GM21825 (cell line): Measurements from ENCODE around the gene DDX27.
A peak's percentile ranks its signal among the peaks of the same experiment; 100 is the strongest.

Source experiments
- ATAC-seq: cut with Tn5 transposase; IDR thresholded peaks from one replicate; pipeline ENCODE4 v1.9.1; 2021; ENCODE audit warnings: mild to moderate bottlenecking, moderate library complexity; ENCODE audit not compliant: unreplicated experiment

Gene DDX27

DNA sequence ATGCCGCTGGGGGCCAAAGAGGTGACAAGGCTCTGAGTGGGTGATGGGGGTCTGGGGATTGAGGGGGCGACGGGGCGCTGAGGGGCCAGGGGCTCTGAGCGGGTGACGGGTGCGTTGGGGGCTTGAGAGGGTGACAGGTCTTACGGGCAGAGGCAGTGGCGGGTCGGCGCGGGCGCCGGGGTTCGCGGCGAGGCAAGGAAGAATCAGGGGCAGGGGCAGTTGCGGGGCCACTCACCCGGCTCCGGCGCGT lies 58.5 kb downstream of the DDX27 start:
- no peak for ATAC-seq

DNA sequence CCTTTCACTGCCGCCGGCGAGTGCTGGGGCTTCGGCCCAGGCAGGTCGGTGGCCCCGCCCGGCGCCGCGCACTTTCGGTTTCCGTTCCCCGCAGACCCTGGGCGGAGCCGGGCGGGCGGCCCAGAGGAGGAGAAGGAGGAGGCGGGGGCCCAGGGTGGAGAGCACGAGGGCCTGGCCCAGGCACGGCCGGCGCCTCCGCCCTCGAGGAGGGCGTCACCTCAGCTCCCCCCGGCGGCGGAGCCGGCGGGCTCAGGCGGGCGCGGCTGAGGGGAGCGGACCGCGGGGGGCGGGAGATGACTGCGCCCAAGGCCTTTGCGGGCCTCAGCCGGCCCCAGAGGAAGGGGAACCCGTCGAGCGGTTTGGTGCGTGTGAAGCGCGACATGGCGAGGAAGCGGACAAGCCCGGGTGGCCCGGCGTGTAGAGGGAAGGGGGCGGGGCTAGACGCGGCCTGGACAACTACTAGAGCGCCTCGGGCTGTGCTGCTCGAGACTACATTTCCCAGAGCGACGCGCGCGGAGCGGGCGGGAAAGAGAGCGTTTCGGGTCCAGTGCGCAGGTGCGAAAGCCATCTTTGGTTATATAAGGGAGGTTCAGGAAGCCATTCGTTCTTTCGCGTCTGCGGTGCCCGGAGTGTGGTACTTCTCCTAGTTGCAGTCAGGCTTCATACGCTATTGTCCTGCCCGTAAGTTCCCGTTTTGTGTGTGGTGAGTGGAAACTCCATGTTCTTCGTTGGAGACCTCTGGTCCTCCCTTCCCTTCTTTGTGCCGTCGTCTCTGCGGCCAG lies 59.0 kb downstream of the DDX27 start, which contains the start of gene ZNFX1:
TSS of gene ZNFX1 (minus strand) at position 22 of the 782 bp plus-strand sequence. CDS start 2,218 bp downstream, outside the sequence.
- peak; percentile 82 for ATAC-seq

DNA sequence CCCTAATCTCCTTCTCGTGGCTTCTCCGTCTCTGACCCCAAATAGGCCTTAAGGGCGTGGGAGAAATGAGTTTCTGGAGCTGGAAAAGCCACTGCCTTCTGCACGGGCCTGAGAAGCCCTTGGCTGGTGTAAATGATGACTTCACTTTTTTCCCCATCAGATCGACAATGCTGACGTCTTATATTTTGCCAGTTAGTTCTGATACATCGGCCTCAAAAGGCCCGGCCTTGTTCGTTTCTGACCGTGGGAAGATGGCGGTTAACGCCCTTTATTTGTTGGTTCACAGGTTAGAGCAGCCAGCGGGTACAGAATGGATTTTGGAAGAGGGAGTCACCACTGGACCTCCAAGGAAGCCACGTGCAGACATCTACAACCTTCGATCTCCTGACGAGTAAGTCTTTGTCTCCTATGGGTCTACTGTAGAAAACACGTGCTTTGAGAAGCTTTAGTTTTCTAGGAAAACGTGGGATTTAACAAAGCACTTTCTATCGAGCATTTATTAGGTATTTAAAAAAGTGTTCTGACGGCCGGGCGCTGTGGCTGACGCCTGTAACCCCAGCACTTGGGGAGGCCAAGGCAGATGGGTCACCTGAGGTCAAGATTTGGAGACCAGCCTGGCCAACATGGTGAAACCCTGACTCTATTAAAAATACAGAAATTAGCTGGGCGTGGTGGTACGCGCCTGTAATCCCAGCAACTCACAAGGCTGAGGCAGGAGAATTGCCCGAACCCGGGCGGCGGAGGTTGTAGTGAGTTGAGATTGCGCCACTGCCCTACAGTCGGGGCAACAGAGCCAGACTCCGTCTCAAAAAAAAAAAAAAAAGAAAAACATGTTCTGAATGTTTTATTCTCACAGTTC lies 59.8 kb downstream of the DDX27 start:
- no peak for ATAC-seq

DNA sequence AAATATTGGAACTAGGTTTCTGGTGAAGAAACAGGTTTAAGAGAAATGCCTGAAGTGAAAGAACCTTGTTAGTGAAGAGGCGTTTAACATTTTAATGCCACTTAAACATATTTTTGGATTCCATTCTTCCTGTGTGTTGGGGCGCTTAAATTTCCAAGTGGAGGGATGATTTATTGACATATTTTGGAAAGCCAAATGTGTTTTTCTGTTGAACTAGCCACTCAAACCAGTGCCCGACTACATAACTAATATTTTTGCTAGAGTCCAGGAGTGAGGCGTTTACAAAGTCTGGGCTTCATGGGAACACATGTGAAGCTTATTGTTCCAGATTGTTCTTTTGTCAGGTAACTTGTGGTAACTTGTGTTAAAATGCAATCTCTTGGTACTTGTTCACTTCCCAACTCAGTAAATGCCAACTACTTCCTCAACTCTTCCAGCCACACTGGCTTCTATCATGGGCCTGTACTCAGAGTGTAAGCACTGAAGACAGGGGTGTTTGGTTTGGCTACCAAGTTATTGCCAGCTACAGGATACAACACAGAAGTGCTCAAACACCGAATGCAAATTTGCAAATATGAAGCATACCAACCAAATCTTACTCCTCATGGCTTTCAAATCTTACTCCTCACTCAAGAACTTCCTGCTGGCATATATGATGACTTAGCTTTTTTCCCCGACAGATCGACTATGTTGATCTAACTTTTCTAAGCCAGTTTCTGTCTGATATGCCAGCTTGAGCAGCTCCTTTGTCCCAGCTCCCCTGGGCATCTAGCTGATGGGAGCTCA lies 60.7 kb downstream of the DDX27 start:
- no peak for ATAC-seq

DNA sequence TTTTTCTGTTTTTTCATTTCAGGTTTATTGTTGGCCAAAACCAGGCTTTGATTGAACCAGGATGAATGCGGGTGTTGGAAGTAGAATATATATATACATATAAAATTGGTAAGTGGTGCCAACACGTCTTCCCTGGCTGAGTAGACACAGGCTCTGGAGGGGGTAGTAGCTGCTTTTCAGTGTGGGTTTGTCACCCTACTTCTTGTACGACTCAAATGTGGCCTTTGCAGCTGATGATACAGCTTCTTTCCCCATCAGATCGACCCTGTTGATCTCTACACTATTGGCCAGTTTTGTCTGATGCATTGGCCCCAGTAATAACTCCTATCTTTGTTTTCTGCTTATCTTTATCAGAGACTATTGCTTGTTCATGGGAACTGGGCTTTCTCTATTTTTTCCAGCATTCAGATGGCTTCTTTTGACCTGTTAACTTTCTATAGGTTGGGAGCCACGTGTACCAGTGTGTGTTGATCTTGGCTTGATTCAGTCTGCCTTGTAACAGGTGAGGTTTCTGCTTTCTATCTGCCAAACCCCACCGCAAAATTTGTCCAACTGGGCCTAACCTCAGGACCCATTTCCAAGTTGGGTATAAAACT lies 61.3 kb downstream of the DDX27 start:
- ATAC-seq: no peak

DNA sequence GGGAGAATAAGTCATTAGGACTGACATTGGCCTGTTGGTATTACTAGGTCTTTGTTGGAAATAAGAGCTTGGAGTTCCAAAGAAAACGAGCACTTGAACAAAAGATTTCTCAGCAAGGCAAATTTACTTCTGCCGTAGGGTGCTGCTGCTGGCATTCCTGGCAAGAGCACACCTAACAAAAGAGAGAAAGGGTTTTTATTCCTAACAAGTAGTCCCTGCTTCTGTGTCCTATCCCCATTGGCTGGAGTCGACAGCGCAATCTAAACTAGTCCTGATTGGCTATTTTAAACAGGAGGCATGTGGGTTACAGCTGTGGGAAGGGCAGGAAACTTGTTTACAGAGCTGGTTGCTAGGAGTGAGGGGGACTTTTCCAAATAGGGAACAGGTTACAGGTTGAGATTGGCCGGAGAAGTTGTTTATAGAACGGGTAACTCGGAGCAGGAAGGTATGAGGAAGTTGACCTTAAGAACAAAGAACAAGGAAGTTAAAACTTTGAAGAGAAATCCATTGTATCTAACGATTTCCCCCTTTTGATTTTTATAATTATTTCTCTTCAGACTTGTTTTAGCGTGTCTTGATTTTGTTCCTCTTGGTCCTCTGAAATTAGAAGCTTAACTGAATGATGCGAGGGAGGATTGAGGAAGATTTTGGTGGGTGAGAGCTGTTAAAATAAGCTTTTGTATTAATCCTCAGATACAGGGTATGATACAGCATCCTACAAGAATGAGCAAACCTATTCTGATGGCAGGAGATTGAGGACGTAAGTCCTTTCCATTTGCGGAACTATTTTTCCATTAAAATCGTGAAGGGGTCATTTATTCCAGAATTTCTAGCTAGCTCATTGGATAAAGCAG lies 62.1 kb downstream of the DDX27 start:
- ATAC-seq: no peak

DNA sequence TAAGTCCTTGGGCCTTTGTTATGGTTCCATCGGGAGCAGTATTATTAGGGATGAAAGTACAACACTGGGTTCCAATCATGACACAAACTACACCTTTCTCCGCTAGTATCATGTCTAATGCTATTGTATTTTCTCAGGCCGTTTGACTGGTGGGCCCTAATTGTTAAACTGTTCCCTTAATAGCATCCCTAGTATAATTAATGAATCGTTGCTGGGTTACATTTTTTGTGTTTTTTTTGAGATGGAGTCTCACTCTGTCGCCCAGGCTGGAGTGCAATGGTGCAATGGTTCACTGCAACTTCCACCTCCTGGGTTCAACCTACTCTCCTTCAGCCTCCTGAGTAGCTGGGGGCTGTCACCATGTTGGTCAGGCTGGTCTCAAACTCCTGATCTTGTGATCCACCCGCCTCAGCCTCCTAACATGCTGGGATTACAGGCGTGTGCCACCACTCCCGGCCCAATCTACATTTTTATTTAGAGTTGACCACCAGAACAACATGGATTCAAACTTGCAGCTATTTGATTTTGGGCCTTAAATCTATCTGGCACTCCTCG lies 62.8 kb downstream of the DDX27 start:
- no peak for ATAC-seq

DNA sequence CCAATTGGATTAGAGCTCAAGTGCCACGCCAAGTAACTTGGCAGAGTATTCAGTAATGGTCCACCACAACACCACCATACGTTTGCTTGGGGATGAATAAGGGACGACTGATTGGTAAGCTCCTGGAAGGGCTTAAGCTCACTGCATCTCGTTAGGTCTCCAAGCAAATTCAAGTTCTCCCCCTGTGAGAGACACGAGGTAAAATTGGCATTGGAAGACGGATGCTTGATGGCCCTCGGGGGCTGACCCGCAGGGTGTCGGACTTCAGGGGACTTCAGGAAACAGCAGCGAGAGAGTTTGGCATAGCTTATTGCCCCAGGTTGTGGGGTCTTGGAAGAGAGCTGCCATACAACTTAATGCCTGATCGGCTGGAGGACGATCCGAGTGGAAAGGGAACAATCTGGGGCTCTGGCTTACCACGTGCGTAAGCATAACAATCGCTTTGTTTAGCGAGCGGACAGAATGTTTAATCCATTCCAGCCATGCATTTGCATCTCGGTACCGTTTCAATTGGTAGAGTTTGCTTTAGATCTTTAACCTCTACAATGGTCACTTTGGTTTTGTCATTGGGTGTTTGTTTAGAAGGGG lies 63.5 kb downstream of the DDX27 start:
- no peak for ATAC-seq

DNA sequence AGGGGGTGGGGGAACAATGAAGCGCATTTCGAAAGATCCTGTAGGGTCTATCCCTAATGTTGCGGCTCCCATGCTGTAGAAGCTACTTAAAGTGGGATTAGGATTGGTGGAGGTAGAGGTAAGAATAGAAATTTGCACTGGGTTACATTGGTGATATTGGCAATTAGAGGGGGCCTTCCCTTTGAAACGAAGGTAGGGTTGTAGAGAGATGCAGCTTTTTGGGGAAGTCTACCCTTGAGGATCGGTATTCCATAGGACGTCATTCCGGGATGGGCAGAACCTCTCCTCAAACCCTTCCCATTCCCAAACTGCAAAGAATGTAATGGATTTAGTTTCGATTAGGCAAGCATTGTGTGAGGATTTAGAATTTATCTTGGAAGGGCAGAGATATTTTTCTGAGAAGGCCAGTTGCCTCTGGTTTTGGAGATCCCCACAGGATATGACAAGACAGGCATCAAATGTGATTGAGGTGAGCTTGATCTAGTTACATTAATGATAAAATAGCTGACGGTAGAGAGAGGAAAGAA lies 64.0 kb downstream of the DDX27 start:
- no peak for ATAC-seq

DNA sequence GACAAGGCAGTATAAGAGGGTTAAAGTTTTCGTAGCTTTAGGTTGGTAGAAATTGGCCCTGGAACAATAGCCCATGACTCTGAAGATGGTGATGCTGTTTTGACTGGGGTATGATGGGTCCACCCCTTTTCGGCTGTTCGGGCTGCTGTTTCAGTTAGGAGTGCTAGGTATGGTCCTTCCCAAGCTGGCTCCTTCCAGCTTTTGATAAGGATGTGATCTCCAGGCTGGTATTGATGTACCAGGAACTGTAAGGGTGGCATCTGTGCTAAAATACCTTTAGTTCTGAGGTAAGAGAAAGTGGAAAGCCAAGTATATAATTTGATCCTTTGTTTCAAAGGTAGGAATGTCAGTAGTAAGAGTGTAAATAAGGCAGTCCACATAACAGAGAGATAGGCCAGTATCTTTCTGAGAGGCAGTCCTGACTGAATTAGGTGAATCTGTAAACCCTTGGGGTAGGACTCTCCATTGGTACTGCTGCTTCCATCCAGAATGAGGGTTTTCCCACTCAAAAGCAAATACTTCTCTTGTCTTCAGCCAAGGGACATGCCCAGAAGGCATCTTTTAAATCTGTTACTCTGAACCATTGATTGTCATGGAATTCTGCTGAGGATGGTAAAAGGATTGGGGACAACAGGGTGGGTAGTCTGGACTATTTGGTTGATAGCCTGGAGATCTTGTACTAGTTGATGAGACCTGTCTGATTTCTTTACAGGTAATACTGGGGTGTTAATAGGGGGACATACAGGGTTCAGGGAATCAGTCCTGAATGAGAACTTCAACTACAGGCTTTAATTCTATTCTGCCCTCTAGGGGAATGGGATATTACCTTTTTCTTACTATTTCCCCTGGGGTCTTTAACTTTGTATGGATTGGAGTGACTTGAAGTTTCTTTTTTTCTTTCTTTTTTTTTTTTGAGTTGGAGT lies 64.7 kb downstream of the DDX27 start:
- no peak for ATAC-seq

DNA sequence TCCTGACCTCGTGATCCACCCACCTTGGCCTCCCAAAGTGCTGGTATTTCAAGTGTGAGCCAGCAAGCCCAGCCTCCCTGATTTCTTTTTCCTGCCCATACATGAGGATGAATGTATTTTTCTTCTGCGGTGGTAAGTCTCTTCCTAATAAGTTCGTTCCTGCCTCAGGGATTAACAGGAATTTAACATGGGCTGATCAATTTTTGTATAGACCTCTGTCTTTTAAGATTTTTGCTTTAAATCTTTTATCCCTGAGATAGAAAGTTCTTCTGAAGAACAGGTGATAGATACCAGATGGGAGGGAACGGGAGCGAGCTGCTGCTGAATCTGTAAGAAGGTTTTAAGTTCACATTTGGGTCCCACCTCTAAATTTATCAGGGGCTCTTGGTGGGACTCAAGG lies 65.6 kb downstream of the DDX27 start:
- ATAC-seq: no peak

DNA sequence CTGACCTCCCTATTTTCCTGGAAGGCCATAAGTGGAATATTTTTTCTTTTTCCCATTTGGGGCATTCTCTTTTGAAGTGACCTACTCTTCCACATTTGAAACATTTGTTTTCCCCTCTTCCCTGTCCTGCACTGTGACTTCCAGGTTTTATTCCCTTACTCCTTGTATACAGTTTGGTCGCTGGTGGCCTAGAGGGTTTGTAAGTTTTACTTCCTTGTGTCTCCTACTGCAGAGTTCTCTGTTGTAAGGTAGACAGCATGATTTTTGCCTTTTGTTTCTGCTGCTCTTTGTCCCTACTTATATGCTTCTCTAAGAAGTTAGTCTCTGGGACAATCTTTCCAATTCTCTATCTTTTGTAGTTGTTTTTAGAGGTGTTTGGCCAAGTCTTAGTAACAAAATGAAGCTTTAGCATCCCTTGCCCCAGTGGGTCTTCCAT lies 66.0 kb downstream of the DDX27 start:
- no peak for ATAC-seq

DNA sequence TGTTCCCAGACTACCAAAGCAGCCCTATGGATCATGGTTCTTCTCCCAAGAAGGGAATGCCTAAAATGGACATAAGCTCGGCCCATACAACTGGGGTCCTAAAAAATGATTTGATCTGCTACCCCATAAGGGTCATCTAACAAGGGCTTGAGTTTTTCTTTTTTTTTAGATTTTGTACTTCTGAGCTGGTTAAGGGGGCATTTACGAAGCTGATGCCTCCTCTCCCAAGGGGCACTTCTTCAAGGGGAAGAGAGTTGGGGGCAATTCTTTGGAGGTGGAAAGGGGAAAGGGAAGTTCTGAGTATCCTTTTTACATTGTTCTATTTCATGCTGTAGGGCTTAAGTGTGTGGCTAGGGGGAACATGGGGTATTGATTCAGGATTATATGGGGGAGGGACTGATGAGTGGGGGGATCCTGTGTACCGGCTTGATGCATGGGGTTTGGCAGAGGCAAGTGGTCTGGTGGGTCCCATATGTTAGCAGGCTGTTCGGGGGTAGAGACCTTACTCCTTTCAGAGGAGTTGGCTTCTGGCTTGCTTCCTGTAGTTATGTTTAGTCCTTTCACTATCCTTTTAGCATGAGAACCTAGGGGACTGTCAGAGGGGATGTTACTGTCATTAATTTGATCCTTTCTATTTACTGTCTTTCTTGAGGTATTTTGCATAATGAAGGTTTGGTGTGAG lies 66.7 kb downstream of the DDX27 start:
- ATAC-seq: no peak

DNA sequence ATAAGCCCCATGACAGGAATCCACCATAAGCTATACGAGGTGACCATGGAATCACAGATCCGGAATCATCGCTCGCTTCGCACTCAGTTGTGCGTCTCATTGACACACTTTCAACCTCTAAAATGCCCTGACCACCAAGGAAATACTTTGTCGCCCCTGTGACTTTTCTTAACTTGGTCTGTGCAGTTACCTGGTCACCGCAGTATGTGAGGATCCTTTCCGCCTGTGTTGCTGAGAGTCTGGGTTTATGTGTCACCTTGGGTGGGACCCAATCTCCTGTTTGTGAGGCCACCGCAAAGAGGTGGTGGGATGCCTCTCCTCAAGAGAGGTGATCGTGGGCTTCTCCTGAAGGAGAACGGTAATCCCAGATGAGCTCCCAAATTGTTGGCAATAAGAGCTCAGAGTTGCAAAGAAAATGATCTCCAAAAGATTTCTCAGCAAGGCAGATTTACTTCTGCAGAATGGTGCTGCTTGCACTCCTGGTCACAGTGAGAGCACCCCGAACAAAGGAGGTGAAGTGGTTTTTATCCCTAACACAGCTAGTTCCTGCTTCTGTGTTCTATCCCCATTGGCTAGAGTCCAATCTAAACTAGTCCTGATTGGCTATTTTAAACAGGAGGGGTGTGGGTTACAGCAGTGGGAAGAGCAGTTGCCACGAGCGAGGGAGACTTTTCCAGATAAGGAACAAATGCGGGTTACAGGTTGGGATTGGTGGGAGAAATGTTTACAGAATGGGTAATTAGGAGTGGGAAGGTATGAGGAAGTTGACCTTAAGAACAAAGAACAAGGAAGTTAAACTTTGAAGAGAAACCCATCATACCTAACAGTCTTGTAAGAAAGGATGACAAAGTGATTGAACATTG lies 67.7 kb downstream of the DDX27 start:
- ATAC-seq: no peak

DNA sequence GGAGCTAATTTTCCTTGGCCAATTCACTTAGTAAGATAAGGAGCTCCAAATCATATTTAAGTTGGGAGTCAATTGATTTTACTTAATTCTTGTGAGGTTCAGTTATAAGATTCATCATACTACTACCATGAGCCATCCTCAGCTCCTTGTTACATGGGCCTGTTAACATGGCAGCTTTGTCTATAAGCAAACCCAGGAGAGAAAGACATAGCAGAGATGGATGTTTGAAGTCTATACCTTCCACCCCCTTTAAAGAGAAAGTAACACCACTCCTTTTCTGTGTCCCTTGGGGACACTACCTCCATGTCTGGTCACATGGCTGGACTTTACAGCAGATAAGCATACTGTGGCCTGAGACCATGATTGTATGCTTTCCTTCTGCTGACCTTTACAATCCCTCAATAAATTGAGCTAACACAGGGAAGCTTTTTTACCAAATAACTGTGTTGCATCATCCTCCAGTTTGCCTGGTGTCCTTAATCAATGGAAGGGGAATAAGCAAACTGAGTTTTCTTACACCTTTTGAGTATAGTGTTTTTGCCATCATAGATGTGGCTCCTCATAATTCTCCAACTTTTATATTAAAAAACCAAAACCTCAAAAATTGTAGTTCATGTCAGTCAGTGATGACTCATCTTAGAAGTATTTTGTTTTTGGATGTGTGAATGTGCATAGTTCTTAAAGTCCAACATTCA lies 68.5 kb downstream of the DDX27 start:
- no peak for ATAC-seq

DNA sequence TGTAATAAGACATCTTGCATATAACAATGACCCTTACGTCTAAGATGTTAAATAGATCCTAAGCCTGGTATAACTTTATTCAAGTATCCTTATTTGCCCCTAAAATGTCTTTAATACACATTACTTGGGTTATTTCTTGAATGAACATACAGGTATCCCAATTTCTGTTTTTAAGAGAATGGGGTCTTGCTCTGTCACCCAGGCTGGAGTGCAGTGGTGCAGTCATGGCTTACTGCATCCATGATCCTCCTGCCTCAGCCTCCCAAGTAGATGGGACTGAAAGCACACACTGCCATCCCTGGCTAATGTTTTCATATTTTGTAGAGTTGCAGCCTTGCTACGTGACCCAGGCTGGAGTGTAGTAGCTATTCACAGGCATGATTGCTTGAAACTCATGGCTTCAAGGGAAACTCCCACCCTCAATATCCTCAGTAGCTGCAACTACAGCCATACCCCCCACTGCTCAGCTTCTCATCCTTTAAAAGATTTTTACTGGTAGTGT lies 69.1 kb downstream of the DDX27 start:
- no peak for ATAC-seq
